B cell (primary cell): Measurements from ENCODE around the gene WASF2.

Source experiments
- CTCF ChIP-seq: fragments of 200-600 bp; IDR thresholded peaks from one replicate; pipeline ENCODE4 v1.8.0; 2022; ENCODE audit warnings: antibody characterized with exemption, mild to moderate bottlenecking
- EZH2 ChIP-seq: IDR thresholded peaks from 2 replicates; pipeline ENCODE4 v1.6.1; 2012; ENCODE audit warnings: borderline replicate concordance, low read depth, mild to moderate bottlenecking, moderate library complexity, low read length; ENCODE audit not compliant: insufficient read depth, poor library complexity, severe bottlenecking

GRCh38 chr1:27418326-27419185, 71.4 kb downstream of the WASF2 start:
- no peak for TF ChIP-seq CTCF
- no peak for TF ChIP-seq EZH2
